ENCODE measurements around the gene PPP1CB.

The PPP1CB gene

GRCh38 chr2:28828382-28828781, 76.8 kb downstream of the PPP1CB start:
- TF ChIP-seq ZNF274 (IDR thresholded peaks at IDR 0.05; ENCODE audit: low read depth, low read length) = no peak
- no peak overlapping the region for H3K4me3 ChIP-seq (ENCODE audit: low read length)

GRCh38 chr2:28833740-28834470, 82.3 kb downstream of the PPP1CB start:
- no peak for TF ChIP-seq ZNF274 (IDR thresholded peaks at IDR 0.05; ENCODE audit: low read depth, low read length)
- no peak overlapping the region for H3K4me3 ChIP-seq (ENCODE audit: low read length)

GRCh38 chr2:28835781-28836180, 84.2 kb downstream of the PPP1CB start:
- no peak for TF ChIP-seq ZNF274 (IDR thresholded peaks at IDR 0.05; ENCODE audit: low read depth, low read length)
- H3K4me3 ChIP-seq (ENCODE audit: low read length) = no peak overlapping the region

DNA sequence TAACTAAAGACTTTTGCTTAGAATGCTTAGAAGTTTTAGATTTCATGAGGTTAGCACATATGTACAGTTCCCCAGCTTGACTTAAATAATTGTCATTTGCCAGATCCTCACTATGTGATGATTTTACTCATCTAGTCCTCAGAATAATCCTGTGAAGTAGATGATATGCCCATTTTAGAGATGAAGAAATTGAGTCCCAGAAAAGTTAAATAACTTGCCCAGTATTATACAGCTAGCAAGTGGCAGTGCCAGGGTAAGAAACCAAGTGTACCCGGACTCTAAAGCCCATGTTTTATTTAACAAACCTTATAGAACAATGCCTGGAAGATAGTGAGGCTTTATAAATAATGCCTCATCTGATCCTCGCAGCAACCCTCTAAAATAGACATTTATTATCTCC, 87.3 kb downstream of the PPP1CB start:
- TF ChIP-seq ZNF274 (IDR thresholded peaks at IDR 0.05; ENCODE audit: low read depth, low read length) = no peak
- H3K4me3 ChIP-seq (ENCODE audit: low read length) = no peak overlapping the region

GRCh38 chr2:28842042-28842441, 90.4 kb downstream of the PPP1CB start:
- no peak overlapping the region for H3K4me3 ChIP-seq (ENCODE audit: low read length)
- no peak for TF ChIP-seq ZNF274 (IDR thresholded peaks at IDR 0.05; ENCODE audit: low read depth, low read length)

Data from GM08714 (cell line).